HL-60/S4 treated with phorbol 12-myristate 13-acetate at 8.2 ng/mL for 4 days and 3 days (cell line): ENCODE measurements around the gene SPRR1A.
"Not testable (repeated sequence)": the region's sequence is repeated elsewhere in the genome, so short reads cannot be mapped to it uniquely, and the experiment has no call there.

Experiments
- in situ Hi-C: fragments of 300-500 bp; cut with MboI; formaldehyde crosslinking; loops from 2 replicates; pipeline ENCODE4 v1.15.0; 2022; ENCODE audit warnings: low sequenced_read_pairs

SPRR1A gene

DNA sequence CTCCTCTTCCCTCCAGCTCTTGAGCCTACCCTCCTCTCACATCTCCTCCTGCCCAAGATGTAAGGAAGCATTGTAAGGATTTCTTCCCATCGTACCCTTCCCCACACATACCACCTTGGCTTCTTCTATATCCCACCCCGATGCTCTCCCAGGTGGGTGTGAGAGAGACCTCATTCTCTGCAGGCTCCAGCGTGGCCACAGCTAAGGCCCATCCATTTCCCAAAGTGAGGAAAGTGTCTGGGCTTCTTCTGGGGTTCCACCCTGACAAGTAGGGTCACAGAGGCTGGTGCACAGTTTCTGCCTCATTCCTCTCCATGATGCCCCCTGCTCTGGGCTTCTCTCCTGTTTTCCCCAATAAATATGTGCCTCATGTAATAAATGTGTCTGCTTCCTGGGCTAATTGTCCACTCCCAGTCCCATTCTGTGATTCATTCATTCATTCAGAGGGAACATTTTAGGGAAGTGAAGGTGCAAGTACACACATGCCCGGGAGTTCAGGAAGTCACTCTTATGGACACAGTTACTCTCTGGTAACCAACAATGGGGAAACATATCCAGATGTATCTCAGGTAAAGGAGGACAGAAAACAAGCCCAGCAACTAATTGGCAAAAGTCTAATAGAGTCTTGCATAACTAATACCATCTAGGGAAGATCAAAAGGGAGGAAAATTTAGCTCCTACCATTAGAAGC, 11.5 kb upstream of the SPRR1A start:
- in situ Hi-C loops: no loop called here

DNA sequence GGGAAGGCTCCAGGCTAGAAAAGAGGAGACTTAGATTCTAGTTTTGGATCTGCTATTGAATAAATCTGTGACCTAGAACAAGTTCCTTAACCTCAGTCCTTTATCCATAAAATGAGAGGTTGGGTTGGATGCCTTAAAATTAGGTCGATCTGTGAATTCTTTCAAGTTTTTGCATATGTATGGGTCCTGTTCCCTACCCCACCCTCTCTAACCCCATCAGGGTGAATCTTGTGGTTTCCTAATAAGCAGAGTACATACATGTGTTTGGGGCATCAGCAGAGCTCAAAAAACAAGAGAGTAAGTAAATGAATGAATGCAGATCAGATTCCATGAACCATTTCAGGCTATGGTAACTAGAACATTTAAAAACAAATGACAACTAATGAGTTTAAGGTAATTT, 7.2 kb upstream of the SPRR1A start:
- in situ Hi-C loops: no loop called here

DNA sequence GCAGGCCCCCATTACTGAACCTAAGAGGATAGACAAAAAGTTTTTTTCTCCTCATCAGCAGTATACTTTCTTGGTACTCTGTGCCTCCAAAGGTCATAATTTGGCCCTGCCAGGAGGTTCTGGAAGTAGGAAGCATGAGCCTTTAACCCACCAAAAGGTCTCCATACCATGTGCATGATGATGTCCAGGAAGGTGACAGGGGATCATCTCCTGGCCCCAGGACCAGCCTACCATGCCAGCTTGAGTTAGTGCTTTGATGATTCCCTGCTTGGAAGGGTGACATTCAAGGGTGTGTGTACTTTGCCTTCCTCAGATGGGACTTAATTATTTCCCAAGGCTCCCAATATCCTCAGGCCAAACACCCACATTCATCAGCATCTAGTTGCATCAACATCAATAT, 6.3 kb upstream of the SPRR1A start:
- in situ Hi-C loops: no loop called here

DNA sequence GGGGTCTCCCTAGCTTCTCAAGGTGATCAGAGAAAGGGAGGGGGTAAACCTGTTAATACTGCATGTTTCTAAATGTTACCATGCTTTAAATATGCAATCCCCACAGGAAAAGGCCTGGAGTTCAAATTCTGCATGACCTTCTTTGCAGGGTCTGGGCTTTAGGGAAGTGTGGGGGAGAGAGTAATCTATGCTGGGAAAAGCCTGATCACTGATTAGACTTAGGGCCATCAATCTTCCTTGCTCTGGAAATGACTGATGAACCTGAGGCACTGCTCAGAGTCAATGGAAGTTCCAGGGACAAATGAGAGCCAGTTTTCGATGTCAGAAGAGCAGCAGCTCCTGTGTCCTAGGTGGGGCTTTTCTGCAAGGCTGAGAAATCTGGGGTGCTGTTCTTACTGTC, 3.2 kb upstream of the SPRR1A start:
- in situ Hi-C loops: no loop called here

DNA sequence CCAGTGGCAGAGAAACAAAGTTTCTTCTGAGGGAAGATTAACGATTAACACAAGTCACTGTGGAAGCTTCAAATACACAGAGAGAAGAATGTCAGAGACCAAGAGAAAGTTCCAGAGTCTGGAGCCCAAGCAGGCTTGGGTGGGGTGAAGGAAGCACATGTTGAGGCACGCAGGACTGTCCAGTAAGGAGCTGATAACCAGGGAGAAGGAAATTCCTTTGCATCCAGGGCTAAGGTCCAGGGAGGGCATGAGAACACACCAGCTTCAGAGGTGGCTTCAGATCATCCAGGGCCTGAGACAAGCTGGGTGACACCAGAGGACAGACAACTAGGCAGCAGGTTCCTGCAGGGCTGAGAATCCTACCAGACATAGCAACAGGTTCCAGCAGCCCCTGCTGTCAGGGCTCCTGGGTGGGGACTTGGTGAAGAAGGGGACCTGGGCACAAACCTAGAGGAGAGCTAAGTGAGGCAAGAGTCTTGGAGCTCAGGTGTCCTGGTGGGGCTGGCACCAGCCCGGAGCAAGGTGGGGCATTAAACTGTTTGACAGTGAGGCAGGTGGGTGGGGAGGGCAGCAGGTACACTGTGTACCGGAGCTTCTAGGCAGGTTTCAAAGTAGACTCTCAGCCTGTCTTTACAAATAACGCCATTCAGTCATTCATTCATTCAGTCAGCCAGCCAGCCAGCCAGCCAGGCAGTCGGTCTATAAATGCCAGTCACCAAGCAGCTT, 2.6 kb upstream of the SPRR1A start:
- in situ Hi-C loops: no loop called here

DNA sequence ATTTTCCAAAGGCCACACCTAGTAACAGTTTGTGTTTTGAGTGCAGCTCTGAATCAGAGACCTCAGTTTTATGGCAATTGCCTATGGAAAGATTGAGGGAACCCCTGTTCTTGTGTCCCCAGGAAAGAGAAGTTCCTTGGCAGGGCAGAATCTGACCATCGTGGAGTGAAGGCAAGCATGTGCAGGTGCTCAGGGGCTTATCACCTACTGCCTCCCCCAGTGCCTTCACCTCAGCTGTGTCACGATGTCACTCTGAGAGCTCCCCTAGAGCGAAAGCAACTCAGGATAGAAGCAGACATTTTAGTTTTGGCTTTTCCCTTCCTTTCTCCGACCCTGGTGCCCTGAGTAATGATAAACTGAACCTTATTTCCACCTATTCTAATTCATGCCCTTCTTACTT, 1.8 kb upstream of the SPRR1A start:
- in situ Hi-C loops: no loop called here

DNA sequence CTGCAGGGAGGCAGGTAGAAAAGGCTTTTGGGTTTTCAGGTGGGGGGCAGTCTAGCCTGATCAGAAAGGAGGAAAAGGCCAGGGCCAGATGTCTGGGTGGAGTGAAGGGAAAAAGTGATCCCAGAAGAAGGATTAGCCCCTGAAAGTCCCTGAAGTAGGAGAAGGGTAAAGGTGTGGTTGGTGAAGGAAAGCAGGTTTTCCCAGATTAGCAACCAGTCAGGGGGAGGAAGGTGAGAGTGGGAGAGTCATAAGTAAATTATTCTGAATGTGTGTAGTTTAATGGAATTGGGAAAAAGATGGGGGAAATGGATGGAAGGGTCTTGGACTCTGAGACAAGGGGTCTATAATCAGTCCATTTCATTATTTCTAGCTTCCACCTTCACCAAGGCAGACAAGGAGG, 647 bp upstream of the SPRR1A start:
- in situ Hi-C loops: no loop called here

DNA sequence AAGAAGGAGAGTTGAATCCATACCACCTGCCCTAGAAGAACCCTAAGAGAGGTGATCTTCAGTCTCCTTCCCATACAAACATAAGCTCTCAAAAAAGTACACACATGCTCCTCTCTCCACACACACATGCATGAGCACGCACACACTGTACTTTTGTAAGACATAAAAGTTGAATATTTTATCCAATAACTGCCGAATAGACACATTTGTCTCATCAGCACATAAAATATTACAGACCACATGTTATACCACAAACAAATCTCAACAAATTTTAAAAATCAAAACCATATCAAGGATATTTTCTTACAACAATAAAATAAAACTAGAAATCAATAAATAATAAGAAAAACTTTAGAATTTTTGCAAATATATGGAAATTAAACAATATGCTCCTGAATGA, 2.7 kb downstream of the SPRR1A start:
- in situ Hi-C loops: no loop called here

DNA sequence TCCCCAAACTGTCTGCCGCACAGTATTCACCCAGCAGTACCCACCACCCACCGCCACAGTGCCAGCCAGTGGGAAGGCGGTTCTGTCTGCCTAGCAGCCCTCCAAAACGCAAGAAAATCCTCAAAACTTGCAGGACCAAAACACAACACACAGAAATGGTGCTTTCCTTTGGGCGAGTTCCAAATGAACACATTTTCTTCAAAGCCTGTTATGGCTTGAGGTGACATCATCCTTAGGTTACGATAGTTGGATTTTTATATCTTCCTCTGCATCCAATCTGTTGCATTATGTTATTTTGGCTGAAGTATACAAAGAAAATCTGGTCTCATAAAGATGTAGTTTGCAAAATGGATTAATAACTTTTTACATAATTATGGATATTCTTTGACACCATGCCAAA, 9.3 kb downstream of the SPRR1A start:
- in situ Hi-C loops: no loop called here

DNA sequence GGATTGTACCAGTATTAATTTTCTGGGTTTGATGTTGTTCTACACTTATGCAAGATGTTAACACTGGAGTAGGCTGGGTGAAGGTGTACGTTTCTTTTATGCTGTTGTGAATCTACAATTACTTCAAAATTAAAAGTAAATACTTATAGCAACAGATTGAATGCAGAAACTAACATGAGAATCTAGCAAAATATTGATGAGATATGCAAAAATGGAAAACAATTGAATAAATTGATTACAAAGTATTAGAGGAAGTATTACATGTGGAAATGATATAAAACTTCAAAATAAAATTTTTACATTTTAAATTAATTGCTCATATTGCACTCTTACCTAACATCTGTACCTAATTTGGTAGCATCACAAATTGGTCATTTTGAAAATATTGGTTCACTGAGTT, 12.0 kb downstream of the SPRR1A start:
- in situ Hi-C loops: no loop called here

DNA sequence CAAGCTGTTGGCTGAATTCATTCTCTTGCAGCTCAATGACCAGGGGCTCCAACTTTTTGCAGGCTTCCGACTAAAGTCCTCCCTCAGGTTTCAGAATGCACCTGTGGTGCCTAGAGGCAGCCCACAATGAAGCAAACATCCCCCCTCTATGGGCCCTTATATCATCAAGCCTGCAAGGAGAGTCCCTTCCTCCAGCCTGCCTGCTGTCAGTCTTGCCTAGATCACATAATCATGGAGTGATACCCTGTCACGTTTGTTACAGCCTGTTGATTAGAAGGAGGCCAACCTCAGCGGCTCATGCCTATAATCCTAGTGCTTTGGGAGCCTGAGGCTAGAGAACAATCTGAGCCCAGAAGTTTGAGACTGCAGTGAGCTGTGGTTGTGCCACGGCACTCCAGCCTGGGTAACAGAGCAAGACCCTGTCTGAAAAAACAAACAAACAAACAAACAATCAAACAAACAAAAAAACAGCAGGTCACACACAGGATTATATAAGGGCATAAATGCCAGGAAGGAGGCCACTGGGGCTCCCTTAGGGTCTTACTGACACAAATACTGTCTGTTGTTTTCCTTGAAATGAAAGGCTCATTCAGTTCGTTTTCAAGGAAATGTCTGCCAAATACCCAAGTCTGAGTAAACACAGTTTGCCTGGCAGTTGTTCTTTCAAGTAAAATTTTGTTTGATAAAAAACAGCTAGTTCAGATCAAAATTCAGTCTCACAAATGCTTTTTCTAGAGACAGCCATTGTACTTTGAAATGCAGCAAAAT, 12.9 kb downstream of the SPRR1A start:
- in situ Hi-C loops: no loop called here

DNA sequence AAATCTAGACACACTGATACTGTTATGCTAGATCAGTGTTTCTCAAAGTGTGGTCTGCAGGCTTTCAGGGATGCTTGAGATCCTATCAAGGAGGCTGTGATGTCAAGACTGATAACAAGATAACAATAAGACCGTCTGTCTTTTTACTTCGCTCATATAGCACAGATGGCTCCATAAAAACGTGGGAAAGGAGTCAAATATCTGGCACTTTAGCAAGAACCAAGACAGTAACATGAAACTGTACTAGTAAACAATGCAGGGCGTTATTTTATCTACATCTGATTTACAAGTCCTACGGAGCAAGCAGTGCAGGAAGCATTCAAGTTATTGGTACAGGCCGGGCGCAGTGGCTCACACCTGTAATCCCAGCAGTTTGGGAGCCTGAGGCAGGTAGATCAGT, 14.0 kb downstream of the SPRR1A start:
- in situ Hi-C loops: no loop called here

DNA sequence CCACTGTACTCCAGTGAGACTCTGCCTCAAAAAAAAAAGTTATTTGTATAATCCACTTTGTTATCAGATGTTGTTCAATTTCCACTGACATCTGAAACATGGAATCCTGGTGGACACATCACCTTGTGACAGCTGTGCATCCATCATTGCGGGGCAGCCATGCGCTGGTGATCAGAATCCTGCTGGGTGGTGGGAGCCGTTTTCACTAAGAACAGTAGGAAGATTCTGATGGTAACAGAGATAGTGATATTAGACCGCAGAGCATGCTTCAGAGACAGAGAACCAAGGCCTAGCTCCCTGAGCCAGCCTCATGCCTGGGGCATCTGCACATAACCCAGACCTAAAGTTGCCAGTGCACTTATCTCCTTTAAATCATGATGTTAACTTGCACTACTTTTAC, 14.6 kb downstream of the SPRR1A start:
- in situ Hi-C loops: no loop called here

DNA sequence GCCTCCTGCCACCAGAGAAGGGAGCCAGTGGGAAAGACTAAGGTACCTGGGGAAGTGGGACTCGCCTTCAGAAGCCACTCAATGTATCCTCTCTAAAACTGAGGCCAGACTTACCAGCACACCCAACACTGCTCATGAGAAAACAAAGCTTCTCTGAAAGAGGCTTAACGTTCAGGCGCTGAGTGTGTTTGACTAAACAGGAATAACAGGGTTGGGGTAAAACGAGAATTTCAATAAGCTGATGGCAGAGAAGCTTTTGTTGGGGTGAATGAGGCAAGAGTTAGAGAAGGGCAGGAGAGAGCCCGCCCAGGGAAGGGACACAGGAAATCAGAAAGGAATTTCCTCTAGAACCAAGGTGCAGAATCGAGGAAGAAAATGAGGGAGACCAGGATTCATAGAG, 15.9 kb downstream of the SPRR1A start:
- in situ Hi-C loops: no loop called here

DNA sequence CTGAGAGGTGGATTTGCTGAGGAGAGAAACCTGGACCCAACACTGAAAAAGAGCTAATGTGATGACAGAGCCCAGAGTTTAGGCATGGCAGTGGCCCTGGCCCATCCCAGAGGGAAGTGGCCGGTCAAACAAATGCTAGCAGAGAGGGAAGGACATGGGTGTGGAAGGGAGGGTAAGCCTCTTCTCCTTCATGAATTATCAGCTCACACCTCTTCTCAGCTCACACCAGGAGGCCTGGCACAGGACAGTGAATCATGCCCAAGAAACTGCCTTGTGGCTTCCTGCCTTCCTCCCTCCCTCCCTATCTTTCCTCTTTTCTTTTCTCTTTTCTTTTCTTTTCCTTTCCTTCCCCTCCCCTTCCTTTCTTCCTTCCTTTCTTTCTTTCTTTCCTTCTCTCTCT, 16.4 kb downstream of the SPRR1A start:
- in situ Hi-C loops: no loop called here

DNA sequence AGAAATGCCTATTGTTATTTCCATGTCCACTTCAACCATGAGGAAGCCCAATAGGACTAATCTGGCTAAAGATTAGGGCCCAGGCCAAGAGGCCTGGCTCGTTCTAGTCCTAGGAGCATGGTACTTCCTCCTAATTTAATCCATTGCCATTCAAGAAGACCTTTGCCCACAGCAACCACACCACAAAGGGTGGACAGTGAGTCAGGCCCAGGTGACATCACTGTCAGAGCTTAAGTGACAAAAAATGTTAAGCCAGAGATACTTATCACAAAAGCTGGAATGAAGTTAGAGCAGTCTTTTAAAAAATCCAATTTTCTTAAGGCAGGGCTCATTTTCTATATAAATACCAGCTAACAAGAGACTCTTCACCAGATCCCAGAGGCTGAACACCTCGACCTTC, 17.5 kb downstream of the SPRR1A start, which contains the start of gene SPRR3:
SPRR3 (plus strand) TSS at position 368 of the 400 bp plus-strand sequence. CDS start 1,272 bp downstream, outside the sequence.
- in situ Hi-C loops: no loop called here

DNA sequence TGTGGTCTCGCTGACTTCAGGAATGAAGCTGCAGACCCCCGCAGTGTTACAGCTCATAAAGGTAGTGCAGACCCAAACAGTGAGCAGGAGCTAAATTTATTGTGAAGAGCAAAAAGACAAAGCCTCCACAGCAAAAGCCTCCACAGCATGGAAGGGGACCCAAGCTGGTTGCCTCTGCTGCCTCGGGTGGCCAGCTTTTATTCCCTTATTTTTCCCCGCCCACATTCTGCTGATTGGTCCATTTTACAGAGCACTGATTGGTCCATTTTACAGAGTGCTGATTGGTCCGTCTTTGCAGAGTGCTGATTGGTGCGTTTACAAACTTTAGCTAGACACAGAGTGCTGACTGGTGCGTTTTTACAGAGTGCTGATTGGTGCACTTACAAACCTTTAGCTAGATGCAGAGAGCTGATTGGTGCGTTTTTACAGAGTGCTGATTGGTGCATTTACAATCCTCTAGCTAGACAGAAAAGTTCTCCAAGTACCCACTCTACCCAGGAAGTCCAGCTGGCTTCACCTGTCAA, 27.4 kb downstream of the SPRR1A start:
- in situ Hi-C loops: not testable (repeated sequence)

DNA sequence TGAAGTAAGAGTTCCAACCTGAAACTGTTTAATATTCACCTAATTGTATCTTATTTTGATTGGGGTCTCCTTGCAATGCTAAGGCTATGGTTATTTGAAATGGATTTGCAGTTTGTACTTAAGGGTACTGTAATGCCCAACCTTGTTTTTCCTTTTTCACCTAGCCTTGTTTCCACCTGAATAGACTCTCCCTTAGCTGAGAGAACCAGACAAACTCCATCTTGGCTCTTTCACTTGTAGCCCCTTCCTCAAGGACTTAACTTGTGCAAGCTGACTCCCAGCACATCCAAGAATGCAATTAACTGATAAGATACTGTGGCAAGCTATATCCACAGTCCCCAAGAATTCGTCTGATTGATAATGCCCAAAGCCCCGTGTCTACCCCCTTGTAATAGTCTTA, 37.9 kb downstream of the SPRR1A start:
- in situ Hi-C loops: not testable (repeated sequence)

DNA sequence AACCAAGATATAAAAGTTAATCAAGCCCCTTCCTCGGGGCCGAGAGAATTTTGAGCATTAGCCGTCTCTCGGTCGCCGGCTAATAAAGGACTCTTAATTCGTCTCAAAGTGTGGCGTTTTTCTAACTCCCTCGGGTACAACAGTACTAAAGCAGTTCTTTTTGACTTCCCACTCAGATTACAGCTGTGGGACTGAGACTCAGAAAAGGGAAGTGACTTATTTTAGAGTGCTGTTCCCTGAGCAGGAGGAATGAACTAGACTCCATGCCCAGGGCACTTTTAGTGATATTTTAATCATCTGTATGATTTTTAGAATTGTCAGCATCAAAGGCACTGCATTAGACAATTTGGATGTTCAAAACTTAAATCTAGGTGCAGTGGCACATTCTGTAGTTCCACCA, 38.5 kb downstream of the SPRR1A start:
- in situ Hi-C loops: not testable (repeated sequence)

DNA sequence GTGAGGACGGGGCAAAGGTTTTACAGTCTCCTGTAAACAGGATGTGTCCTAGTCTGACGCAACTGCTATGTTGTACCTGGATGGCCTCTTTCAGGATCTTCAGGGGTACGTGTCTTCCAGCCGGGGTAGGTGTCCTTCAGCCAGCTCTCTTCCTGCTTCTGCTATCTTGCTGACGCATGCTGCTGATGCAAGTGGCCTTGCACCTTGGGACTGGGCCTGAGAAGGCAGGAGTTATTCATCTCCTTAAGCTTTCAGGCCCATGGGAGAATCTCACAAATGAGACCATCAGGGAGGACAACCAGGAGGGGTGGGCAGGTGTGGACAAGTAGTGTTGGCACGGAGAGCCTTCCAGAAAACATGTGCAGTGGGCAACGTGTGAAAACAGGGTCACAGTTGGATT, 39.2 kb downstream of the SPRR1A start:
- in situ Hi-C loops: no loop called here

DNA sequence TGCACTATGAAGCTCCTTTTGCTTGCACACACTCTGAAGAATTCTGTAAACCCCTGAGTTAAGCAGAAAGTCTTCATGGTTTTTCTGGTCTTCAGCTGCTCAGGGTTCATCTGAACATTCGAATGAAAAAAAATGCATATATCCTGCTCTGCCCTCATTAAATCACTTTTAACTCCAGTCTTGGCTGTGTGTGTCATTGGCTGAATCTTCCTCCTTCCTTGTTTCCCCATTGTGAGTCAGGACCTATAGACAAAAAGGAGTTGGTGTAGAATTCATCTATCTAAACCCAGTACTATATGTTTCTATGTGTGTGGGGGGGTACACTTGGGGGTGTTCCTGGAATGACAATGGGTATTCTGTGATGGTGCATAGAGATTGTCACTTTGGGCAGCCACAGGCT, 40.5 kb downstream of the SPRR1A start:
- in situ Hi-C loops: no loop called here

DNA sequence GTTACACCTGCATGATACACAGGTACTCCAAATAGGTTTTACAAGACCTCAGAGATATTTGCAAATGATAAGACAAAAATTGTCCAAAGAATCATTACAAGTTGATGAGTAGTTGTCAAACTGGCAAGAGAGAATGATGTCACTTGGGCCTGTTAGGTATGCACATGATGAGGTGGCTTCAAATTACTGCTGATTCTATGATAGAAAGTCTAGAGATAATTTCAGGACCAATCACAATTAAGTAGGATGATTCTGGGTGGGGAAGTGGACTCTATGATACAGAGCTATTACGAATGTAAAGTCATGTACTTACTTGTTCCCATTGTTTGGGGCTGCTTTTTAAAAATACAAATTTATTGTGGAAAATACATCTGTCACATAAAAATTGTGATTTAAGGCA, 41.9 kb downstream of the SPRR1A start:
- in situ Hi-C loops: no loop called here
